Testis (tissue), 3 donors: ENCODE results near the gene C16orf92. TPM values are rescaled to one million over a fixed set of nuclear protein-coding genes. Genes with fewer than 3 reads are reported as not detected.

Source experiments
- DNase-seq: peaks from one replicate; pipeline ENCODE4 v3.0.0-alpha.2; 2019
- H3K27ac ChIP-seq, 2 donors: fragments of 200-600 bp; sonication (generic); one replicate each; pipeline ENCODE4 v1.5.1; 2019
- H3K27me3 ChIP-seq: fragments of 200-600 bp; sonication (generic); one replicate; pipeline ENCODE4 v1.5.1; 2019
- H3K36me3 ChIP-seq: fragments of 200-600 bp; sonication (generic); one replicate; pipeline ENCODE4 v1.5.1; 2017; ENCODE audit warnings: low read depth; ENCODE audit errors: missing control alignments
- H3K4me1 ChIP-seq: fragments of 200-600 bp; sonication (generic); one replicate; pipeline ENCODE4 v1.5.1; 2019
- H3K4me3 ChIP-seq, 2 donors: fragments of 200-600 bp; sonication (generic); one replicate each; pipeline ENCODE4 v1.5.1; 2017 to 2019
- H3K9me3 ChIP-seq: fragments of 200-600 bp; sonication (generic); one replicate; pipeline ENCODE4 v1.5.1; 2017
- POLR2A ChIP-seq: fragments of 450-650 bp; IDR thresholded peaks from one replicate; pipeline ENCODE4 v1.6.1; 2017; ENCODE audit warnings: antibody characterized with exemption, mild to moderate bottlenecking, moderate library complexity
- WGBS, 2 donors: methylation state at CpG; one replicate each; pipeline ENCODE4 v1.1.5; 2018; 5-methylcytosine and 5-hydroxymethylcytosine counted together
- intact Hi-C: fragments of 100-400 bp; cut with DNase I; formaldehyde crosslinking; loops from one replicate; pipeline ENCODE4 v1.15.1; 2023; ENCODE audit warnings: low total_unique reads
- polyA plus RNA-seq: library from polyadenylated mRNA; stranded (reverse); fragments of 350-450 nt; fragmentation: Illumina TruSeq; extraction: RNeasy Lipid Tissue Mini Kit (QIAGEN cat#74804); gene quantifications from one replicate; pipeline ENCODE4 v1.2.3, GENCODE V29; 2014; ENCODE audit warnings: low read depth, low replicate concordance; ENCODE audit not compliant: insufficient read depth
- total RNA-seq, 2 donors: library from RNA; depleted of rRNA; stranded (reverse); fragments of >200 nt; gene quantifications; one replicate each; pipeline ENCODE4 v1.2.3, GENCODE V29; 2016
- TF ChIP-seq, protein P1 (sequence below), 3 experiments: fragments of 450-650 bp in 2 of 3; fragments of 200-600 bp in 1 of 3; sonication (generic) in 1 of 3; IDR thresholded peaks; one replicate each; pipeline ENCODE4 v1.5.1; 2016 to 2019; ENCODE audit warnings: antibody characterized with exemption in 3 of 3, mild to moderate bottlenecking in 2 of 3, moderate library complexity in 1 of 3

C16orf92 gene
- total and polyA plus RNA-seq, 3 donors from 2014 or later, result 12.4 to 91.3 (median 20.3) TPM

DNA sequence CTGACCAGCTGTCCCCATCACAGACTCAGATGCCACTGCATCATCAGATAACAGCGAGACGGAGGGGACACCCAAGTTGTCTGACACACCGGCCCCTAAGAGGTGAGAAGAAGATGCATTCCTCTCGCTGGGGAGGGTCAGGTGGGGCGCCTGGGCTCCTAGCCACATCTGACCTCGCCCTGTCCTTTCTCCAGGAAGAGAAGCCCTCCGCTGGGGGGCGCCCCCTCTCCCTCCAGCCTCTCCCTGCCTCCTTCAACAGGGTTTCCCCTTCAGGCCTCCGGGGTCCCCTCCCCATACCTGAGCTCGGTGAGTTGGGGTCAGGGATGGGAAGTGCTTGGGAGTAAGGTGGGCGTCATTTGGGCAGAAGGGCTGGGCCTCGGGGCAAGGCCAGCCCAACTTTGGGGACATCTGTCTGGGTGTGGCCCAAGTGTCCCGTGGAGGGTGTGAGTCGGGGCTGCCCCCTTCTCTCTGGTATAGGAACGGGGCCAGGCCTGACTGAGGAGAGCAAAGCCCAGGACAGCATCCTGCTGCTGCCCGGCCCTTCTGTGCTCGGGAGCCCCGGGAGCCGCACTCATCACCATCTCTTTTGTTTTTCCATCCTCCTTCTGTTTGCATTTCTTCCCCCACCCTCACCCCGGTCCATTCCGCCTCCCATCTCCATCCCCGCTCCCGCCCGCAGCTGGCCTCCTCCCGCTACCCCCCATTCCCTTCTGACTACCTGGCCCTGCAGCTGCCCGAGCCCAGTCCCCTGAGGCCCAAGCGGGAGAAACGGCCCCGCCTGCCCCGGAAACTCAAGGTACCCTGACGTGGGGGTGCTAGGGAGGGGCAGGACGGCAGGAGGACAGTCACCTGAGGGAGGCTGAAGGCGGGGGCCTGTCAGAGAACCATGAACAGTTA lies 22.0 kb upstream of the C16orf92 start:
- no peak for TF ChIP-seq POLR2A
- TF ChIP-seq, protein P1, sequence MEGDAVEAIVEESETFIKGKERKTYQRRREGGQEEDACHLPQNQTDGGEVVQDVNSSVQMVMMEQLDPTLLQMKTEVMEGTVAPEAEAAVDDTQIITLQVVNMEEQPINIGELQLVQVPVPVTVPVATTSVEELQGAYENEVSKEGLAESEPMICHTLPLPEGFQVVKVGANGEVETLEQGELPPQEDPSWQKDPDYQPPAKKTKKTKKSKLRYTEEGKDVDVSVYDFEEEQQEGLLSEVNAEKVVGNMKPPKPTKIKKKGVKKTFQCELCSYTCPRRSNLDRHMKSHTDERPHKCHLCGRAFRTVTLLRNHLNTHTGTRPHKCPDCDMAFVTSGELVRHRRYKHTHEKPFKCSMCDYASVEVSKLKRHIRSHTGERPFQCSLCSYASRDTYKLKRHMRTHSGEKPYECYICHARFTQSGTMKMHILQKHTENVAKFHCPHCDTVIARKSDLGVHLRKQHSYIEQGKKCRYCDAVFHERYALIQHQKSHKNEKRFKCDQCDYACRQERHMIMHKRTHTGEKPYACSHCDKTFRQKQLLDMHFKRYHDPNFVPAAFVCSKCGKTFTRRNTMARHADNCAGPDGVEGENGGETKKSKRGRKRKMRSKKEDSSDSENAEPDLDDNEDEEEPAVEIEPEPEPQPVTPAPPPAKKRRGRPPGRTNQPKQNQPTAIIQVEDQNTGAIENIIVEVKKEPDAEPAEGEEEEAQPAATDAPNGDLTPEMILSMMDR (IDR thresholded peaks at IDR 0.05), result no peak
- DNase-seq, result no peak
- Histone ChIP-seq H3K36me3 (no peaks in the 10 kb centered on the region), H3K27me3 (no peaks in the 10 kb centered on the region), H3K27ac (no peak overlapping the region), H3K9me3 (no peaks in the 10 kb centered on the region), H3K4me1 (peaks cover 4% of the 10 kb centered on the region), H3K4me3 (no peak overlapping the region)
- 84 to 87% methylated on average over 32 to 33 of the region's 33 CpGs for WGBS, 2 donors
- intact Hi-C loops, result no loop called here

DNA sequence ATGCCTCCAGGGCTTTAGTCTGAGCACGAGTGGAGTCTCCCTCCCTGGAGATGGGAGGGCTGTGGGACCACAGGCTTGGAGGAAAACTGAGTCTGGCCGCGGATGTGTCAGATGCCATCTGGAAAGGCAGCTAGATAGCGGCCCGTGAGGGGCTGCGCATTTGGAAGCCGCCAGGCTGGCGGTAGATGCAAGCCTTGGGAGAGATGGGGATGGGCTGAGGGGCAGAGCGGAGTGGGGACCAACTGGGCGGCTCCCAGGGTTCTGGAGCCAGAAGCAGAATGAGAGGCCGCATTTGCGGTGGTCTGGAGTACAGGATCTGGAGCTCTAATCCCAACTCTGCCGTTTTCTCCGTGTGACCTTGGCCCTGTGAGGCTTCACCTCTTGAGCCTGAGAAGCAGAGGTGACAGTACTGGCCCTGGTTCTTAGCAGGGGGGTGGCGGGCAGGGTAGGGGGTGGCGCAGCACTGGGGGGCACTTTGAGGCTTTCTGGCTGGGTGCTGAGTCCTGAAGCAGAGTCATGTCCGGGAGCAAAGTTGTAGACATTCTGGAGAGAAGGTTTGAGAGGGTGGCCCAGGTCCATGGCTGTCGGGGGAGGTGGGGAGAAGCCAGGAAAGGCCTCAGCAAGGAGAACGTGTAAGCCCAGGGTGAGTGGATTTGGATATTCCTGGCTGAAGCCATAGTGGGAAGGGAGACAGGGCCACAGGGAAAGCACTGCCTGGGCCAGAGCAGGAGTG lies 20.2 kb upstream of the C16orf92 start:
- WGBS, 2 donors, result 85 to 87% methylated on average over 16 to 19 of the region's 19 CpGs
- intact Hi-C loops, result no loop called here
- Histone ChIP-seq H3K27ac (no peak overlapping the region), H3K9me3 (no peaks in the 10 kb centered on the region), H3K4me3 (no peak overlapping the region), H3K36me3 (no peaks in the 10 kb centered on the region), H3K4me1 (no peaks in the 10 kb centered on the region), H3K27me3 (no peaks in the 10 kb centered on the region)
- TF ChIP-seq POLR2A, result no peak
- TF ChIP-seq, protein P1 (IDR thresholded peaks at IDR 0.05), result no peak
- DNase-seq, result no peak

GRCh38 chr16:30003670-30004423 lies 19.2 kb upstream of the C16orf92 start:
- no peaks in the 10 kb centered on the region for H3K36me3 ChIP-seq
- no peaks in the 10 kb centered on the region for H3K9me3 ChIP-seq
- no peaks in the 10 kb centered on the region for H3K4me1 ChIP-seq
- no peak for DNase-seq
- intact Hi-C loops, result no loop called here
- 86 to 90% methylated on average over 11 to 17 of the region's 17 CpGs for WGBS, 2 donors
- H3K4me3 ChIP-seq, result no peak overlapping the region
- H3K27me3 ChIP-seq, result no peaks in the 10 kb centered on the region
- TF ChIP-seq POLR2A, result no peak
- TF ChIP-seq, protein P1 (IDR thresholded peaks at IDR 0.05), result no peak
- H3K27ac ChIP-seq, result no peak overlapping the region

DNA sequence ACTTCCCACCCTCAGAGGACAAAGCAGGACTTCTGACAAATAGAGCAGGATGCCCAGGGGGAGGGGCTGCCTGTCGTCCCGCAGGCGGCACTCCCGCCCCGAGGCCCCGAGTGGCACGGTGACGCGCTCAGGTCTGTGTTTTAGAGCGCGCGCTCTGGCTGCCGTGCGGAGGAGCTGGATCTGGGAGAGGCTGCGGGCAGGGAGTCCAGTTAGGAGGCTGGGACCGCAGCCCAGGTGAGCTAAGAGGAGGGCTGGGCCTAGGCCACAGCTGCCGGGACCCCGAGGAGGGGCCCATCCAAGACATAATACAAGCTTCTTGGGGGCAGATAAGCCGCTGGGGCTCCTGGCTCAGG lies 18.6 kb upstream of the C16orf92 start:
- H3K27me3 ChIP-seq, result no peaks in the 10 kb centered on the region
- H3K4me1 ChIP-seq, result no peaks in the 10 kb centered on the region
- WGBS, 2 donors, result 83 to 86% methylated on average over 7 to 19 of the region's 19 CpGs
- no peaks in the 10 kb centered on the region for H3K9me3 ChIP-seq
- no peak overlapping the region for H3K27ac ChIP-seq
- no peak for DNase-seq
- TF ChIP-seq, protein P1 (IDR thresholded peaks at IDR 0.05), result no peak
- no peak for TF ChIP-seq POLR2A
- intact Hi-C loops, result no loop called here
- no peak overlapping the region for H3K4me3 ChIP-seq
- no peaks in the 10 kb centered on the region for H3K36me3 ChIP-seq
